Hippocampal formation (tissue), 2 donors: ENCODE data around the gene SLC7A10.
A peak's percentile ranks its signal among the peaks of the same experiment; 100 is the strongest.
"Not testable (repeated sequence)": the region's sequence is repeated elsewhere in the genome, so short reads cannot be mapped to it uniquely, and the experiment has no call there.

Experiments
- DNase-seq, 2 donors: peaks; one replicate each; lab custom pipeline; 2025; lab: John Stamatoyannopoulos, UW

SLC7A10 gene

GRCh38 chr19:33201886-33202545 is 23.6 kb downstream of the SLC7A10 start:
- DNase-seq, result no peak

- DNase-seq, result no peak
These were observed 24.2 kb downstream of the SLC7A10 start for GRCh38 chr19:33201473-33201872.

DNA sequence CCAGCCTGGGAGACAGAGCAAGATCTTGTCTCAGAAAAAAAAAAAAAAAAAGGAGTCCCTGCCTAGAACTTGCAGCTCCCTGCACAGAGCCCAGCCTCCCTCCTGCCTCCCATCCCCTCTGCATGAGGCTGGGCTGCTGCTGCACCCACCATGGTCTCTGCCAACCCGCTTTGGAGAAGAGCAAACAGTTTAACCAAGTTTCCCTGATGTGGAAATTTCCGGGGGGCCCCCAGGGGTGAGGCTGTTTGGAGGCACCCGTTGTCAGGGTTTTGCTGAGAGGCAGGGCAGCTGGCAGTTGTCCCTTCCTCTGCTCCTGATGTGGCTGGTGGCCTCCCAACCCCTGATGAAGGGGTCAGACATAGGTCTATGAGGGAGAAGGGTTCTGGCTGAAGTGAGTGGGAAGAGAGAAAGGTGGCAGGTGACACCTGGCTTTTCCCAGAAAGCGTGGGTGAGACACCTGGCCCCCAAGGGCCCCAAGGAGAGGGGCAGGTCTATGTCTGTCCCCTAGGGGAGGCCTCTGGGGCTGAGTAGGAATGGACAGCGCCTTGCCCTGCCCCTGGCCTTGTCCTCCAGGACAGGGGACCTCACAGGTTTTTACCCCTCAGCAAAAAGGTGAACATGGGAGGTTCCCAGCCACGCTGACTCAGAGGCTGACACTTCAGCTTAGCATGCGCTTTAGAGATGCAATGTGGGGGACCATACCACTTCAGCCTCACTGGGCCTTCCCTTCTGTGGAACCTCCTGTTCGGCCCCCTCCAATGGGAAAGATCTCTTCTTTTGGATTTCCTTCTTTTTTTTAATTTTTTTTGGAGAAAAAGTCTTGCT is 26.0 kb downstream of the SLC7A10 start:
- DNase-seq, result no peak

DNA sequence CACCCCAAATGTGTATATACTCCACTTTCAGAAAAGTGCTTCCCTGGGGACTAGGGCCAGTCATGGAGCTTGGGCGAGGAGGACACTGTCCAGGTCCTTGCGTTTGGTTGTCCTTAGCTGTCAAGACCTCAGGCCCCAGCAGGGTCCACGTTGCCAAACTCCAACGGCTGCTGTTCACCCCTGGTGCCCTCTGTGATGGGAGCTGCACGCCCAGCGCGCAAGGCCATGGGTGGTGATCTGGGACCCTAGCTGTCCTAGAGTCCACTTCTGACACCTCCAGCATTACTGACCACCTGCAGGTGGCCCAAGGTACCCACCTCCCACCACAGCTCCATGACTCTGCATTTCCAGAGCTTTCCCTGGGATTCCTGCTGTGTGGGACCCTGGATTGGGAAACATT is 27.5 kb downstream of the SLC7A10 start:
- DNase-seq, result no peak

GRCh38 chr19:33197591-33198000 is 28.1 kb downstream of the SLC7A10 start:
- DNase-seq, result no peak

- no peak for DNase-seq
These were observed 29.0 kb downstream of the SLC7A10 start for GRCh38 chr19:33196446-33197193.

GRCh38 chr19:33195645-33196347 is 29.9 kb downstream of the SLC7A10 start:
- no peak for DNase-seq

- DNase-seq, result no peak
These were observed 30.6 kb downstream of the SLC7A10 start for GRCh38 chr19:33194886-33195644.

GRCh38 chr19:33194532-33194885 is 31.1 kb downstream of the SLC7A10 start:
- DNase-seq, result no peak

DNA sequence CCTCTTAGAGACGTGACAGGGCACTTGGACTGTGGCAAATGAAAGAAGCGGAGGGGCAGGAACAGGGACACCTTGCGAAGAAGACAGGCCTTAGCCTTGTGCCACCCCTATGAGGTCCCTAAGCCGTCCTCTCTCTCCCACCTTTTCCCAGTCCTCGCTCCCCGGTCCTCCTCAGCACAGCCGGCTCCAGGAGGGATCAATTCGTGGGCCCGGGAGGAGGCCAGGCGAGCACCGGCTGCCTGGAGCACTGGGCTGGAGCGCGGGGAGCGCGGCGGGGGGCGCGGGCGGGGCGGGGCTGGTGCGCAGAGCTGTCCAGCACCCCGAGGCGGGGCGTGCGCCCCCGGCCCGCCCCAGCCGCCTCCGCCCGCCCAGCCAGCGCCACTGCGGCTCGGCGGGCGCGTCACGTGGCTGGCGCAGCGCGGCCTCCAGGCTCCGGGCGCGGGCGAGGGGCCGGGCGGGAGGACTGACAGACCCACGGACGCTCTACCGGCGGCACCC is 31.7 kb downstream of the SLC7A10 start, which contains the start of gene LRP3:
Gene LRP3, plus strand, starts transcription at position 466 of the 498 bp plus-strand sequence. CDS start 456 bp downstream, outside the sequence.
- no peak for DNase-seq

GRCh38 chr19:33193269-33193864 is 32.3 kb downstream of the SLC7A10 start:
- DNase-seq, result no peak

DNA sequence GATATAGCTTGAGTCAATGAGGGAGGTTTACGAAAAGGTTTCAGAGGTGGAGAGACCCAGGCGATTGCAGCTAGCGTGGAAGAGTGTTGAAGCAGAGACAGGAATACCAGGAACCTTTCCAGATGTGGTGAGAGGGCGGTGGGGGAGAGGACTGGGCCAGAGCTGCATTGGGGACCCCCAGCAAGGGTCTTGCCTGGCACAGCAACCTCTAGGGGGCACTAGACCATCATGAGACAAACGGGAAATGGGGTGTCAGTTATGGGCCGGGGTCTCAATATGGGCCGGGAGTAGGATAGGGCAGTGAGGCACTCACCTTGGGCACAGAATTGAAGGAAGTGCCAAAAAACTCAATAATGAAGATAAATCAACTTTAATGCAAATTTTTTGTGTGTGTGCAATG is 33.6 kb downstream of the SLC7A10 start:
- DNase-seq, result no peak

DNA sequence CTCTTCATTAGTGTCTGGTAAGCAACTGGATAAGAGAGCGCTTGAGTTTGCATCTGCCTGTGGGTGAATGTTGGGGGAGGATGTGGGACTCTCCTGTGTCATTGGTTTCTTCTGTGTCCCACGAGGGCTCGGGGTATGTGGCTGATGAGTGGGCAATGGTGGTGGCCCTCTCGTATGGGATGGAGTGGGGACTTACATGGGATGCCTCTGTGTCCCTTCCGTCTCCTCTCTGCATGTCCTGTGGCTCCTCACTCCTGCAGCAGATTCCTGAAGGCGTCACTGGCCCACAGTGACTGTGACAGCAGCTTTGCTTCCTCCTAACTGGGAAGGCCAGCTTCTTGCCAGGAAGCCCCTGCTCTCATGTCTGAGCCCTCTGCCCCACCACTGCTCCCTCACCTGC is 34.1 kb downstream of the SLC7A10 start:
- no peak for DNase-seq

DNA sequence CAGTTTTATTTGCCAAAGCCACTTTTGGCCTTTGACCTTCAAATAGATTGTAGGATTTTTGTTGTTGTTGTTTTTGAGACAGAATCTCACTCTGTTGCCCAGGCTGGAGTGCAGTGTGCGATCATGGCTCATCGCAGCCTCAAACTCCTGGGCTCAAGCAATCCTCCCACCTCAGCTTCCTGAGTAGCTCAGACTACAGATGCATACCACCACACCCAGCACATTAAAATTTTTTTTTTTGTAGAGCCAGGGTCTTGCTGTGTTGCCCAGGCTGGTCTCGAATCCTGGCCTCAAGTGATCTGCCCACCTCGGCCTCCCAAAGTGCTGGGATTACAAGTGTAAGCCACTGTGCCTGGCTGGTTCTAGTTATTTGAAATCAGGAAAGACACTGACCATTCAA is 34.6 kb downstream of the SLC7A10 start:
- DNase-seq, result not testable (repeated sequence)

GRCh38 chr19:33189453-33189852 is 36.2 kb downstream of the SLC7A10 start:
- no peak for DNase-seq

DNA sequence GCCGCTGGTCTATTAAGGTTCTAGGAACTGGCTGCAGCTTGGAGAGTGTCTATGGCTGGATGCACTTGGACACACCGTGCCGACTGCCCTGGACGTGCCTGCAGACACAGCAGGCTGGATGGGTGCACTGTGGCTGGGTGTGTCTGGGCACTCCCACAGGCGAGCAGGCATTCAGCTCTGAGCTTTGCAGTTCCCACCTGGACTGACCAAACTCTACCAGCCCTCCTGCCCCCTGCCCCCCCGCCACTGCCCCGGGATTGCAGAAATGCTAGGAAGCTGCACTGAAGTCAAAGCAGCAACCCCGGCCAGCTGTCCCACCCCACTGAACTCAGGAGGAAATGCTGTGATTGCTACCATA is 38.5 kb downstream of the SLC7A10 start:
- no peak for DNase-seq

GRCh38 chr19:33186431-33187182 is 39.0 kb downstream of the SLC7A10 start:
- DNase-seq, result no peak

DNA sequence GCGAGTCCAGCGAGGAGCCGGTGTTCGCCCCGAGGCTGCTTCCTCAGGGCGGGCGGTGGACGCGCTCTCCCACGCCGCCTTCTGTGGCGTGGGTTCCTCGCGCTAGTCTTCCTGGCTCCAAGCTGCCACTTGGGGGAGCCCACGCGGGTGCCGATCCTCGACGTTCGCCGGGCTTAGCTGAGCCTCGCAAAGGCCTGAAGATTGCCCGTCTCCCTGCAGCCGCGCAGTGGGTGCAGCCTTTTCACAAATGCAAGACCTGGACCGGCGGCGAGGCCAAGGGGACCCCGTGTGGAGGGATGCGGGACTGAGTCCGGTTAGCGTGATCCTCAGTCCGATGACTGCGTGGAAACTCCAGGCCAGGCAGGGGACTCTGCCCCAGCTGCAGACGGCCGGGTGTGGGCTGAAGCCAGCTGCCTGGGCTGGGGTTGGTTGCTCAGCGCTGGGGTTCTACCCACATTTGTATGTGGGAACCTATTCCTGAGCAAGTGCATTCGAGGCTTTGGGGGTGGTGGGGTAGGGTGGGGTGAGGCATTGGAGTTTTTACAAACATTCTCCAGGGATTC is 48.2 kb downstream of the SLC7A10 start:
- no peak for DNase-seq

GRCh38 chr19:33176670-33177416 is 48.8 kb downstream of the SLC7A10 start:
- DNase-seq, result peak; percentile 98 to 99
